8988T (cell line): ENCODE measurements around the gene SNAPC2.
"Not testable (repeated sequence)": the region's sequence is repeated elsewhere in the genome, so short reads cannot be mapped to it uniquely, and the experiment has no call there.

Experiments used
- DNase-seq: peaks from one replicate; pipeline ENCODE4 v3.0.0; 2011

The SNAPC2 gene

GRCh38 chr19:7910321-7911161 is 9.6 kb upstream of the SNAPC2 start:
- DNase-seq: no peak

GRCh38 chr19:7911508-7912143 is 8.5 kb upstream of the SNAPC2 start:
- no peak for DNase-seq

GRCh38 chr19:7912144-7912696 is 7.9 kb upstream of the SNAPC2 start:
- no peak for DNase-seq

DNA sequence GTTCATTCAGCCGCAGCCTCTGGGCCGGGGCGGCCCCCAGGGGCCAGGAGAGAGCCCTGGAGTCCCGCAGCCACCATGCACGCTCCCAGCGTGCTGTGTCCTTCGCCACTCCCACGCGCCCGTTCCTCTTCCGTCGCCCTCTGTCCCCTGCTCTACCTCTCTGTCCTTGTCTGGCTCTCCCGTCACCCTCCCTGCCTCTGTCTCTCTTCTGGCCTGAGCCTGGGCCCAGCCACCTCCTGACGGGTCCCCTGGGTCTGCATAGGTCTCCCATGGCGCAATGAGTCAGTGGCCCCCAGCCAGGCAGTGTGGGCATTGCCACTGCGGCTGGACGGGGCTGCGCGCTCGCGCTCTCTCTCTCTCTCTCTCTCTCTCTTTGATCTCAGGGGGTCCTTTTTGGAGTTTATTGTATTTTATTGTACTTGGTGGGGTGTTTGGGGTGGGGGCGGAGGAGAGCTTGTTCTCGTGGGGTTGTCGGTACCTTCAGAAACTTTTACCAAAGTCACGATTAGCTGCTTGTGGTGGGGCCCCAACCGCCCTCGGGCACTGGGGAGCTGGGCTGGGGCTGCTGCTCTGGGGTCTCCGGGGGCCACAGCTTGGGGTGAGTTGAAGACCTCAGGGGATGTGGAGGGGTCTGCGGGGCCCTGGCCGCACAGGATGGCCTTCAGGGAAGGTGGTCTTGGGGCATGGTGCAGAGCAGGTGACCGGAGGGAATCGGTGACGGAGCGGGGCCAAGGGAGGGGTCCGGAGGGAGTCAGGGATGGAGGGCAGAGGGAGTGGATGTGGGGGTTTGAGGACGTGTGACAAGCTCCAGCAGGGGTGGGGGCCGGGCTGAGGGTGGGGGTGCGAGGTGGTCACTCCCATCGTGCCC is 7.2 kb upstream of the SNAPC2 start:
- no peak for DNase-seq

DNA sequence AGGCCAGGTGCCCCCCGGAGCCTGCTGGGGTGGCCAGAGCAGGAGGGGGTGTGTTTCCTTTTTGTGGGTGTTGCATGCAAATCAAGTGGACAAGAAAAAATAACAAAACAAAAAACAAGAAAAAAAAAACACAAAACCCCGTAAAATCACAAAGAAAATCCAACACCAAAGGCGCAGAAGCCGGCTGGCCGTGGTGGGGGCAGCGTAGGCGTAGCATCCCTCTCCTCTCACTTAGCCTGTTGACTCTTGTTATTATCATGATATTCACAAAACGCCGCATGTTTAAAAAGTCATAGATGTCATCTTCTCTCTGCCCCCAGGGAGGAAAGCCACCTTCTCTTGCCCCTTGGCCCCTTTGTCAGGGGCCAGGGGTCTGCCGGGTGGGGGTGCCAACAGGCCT is 6.5 kb upstream of the SNAPC2 start:
- no peak for DNase-seq

DNA sequence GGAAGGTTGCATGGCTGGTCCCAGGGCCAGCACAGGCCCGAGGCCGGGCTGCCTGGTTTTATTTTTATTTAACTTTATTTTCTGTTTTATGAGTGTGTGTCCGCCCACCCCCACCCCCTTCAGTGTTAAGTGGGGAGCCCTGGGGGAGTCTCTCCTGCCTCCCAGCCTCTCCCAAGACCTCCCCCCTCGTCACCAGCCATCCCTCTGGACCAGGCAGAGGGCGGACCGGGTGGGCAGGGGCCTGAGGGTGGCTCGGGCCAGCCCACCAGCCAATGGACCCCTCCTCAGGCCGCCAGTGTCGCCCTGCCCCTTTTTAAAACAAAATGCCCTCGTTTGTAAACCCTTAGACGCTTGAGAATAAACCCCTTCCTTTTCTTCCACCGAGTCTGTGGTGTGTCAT is 6.0 kb upstream of the SNAPC2 start:
- no peak for DNase-seq

DNA sequence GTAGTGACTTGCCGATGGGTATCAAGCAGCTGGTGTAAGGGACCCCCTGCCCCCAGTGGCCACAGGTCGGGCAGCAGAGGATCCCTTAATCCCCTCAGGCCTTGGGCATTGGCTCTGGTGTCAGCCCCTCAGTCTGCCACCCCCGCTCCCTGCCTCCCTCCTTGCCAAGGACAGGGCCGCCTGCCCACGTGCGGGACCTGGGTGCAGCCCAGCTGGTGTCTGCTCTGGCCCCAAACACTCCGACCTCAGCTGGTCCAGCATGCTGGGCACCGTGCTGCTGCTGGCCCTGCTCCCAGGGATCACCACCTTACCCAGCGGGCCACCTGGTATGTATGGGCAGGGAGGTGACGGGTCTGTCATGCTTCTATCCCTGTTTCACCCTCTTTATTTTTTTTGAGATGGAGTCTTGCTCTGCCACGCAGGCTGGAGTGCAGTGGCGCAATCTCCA is 5.5 kb upstream of the SNAPC2 start, which contains the start of gene TGFBR3L:
TSS of gene TGFBR3L (plus strand) at position 233 of the 448 bp plus-strand sequence.
- DNase-seq: no peak

- DNase-seq: no peak
These were observed 4.7 kb upstream of the SNAPC2 start for GRCh38 chr19:7915250-7916102.

DNA sequence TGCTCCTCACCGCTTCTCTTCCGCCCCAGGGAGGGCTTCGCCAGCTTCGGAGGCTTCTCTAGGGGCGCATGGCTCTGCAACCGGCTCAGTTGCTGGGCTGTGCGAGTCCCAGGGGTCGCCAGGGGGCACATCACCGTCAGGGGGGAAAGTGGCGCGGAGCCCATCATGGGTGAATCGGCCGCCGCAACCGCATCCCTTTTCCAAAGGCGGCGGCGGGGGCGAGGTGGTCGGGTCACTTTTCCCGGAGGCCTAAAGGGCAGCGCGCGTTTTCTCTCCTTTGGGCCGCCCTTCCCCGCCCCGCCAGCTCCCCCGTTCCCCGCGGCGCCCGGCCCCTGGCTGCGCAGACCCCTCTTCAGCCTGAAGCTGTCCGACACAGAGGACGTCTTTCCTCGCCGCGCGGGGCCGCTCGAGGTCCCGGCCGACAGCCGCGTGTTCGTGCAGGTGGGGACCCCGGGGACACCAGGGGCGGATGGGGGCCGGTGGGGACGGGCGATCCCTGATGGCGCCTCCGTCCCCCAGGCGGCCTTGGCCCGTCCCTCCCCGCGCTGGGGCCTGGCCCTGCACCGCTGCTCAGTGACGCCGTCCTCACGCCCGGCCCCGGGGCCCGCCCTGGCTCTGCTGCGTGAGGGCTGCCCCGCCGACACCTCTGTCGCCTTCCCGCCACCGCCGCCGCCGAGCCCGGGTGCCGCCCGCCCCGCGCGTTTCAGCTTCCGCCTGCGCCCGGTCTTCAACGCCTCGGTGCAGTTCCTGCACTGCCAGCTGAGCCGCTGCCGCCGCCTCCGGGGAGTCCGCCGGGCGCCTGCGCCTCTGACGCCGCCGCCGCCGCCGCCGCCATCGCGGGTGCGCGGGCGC is 3.8 kb upstream of the SNAPC2 start:
- peak; percentile 54 for DNase-seq

GRCh38 chr19:7916955-7917266 is 3.2 kb upstream of the SNAPC2 start:
- no peak for DNase-seq

GRCh38 chr19:7917267-7918061 is 2.7 kb upstream of the SNAPC2 start:
- DNase-seq: no peak

- not testable (repeated sequence) for DNase-seq
These were observed 2.0 kb upstream of the SNAPC2 start for GRCh38 chr19:7918062-7918614.

DNA sequence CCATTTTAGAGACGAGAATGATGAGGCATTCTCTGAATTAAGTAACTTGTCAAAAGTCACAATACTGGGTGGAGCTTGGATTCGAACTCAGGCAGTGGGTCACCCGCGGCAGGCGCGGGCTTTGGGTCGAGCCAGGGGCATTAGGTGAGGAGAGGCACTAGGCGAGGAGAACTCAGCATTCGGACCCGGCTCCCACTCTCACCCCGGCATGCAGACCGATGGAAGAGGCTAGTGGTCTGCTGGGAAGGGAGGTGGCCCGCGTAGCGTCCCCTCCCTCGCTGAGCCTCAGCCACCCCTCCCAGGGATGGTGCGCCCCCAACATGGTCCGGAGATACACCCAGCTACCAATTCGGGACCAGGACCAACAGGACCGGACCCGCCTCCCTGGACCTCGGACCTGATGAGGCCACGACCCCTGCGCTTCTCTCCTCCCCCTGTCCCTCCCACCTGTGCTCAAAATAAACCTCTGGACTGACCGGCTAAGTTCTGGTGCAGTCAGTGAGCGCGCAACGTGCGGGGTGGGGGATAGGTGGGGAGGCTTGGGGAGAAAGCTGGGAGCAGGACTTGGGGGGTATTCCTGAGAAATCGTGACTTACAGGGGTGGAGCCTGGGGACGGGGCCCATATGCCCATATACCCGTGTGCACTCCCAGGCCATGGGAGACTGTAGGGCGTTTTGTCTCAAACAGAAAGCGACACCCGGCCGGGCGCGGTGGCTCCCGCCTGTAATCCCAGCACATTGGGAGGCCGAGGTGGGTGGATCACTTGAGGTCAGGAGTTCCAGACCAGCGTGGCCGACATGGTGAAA is 1.3 kb upstream of the SNAPC2 start:
- no peak for DNase-seq

GRCh38 chr19:7920519-7921301 is 572 bp downstream of the SNAPC2 start:
- DNase-seq: peak; percentile 87

DNA sequence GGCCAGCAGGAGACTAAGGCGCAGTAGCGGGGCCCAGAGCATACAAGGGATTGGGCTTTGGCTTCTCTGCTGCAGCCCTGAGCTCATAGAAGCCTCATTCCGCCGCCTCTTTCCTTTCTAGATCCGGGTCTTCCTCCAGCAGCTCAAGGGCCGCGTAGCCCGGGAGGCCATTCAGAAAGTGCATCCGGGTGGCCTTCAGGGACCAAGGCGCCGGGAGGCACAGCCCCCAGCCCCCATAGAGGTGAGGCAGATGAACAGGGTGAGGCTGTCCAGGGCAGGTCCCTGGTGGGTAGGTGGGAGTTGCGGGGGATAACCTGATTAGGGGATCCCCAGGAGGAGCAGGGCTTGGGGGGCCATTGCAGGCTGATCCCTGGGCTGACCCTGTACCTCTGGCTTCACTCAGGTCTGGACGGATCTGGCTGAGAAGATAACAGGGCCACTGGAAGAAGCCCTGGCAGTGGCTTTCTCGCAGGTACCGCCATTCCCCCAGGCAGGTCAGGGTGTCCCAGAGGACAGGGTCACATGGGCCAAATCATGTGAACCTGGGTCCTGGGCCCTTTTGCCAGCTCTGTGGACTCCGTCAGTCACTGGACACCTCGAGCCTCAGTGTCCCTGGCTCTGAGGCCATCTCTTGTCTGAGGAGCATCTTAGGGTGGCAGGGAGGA is 1.3 kb downstream of the SNAPC2 start:
- no peak for DNase-seq

- DNase-seq: no peak
These were observed 2.1 kb downstream of the SNAPC2 start for GRCh38 chr19:7921967-7922835.

DNA sequence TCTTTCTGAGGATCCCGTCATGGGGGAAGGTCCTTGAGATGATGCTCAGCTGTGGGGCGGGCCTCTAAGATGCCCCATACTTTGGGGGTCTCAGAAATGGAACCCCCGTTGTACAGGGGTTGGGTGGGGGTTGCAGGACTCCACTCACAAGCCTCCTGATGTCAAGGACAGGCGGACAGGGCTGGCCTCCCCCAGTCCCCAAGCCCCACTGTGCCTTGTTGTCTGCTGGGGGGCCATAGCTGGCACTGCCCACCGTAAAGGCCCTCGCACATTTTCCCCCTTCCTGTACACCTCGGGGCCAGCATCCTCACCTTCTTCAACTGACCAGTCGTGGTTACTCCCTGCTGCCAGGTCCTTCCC is 2.7 kb downstream of the SNAPC2 start:
- DNase-seq: no peak
